SW 1271 (cell line): ENCODE measurements around the gene RNF215.

Experiments
- DNase-seq, 2 experiments: peaks; one replicate each; lab custom pipeline; 2025; lab: John Stamatoyannopoulos, UW

Gene RNF215

GRCh38 chr22:30332551-30332950, 54.7 kb downstream of the RNF215 start:
- DNase-seq, result no peak
